ENCODE data around the gene CHMP1B.
"Not testable (repeated sequence)": the region's sequence is repeated elsewhere in the genome, so short reads cannot be mapped to it uniquely, and the experiment has no call there.

The CHMP1B gene

GRCh38 chr18:11889284-11889683 lies 38.1 kb downstream of the CHMP1B start:
- Histone ChIP-seq H3K9me2 (replicated peaks; ENCODE audit: low read depth, low read length) (no peaks in the 10 kb centered on the region), H2AFZ (ENCODE audit: low read length) (no peak overlapping the region), H3K36me3 (ENCODE audit: insufficient read depth, low read length) (no peaks in the 10 kb centered on the region; the same call in 1 of the 2 replicates), H3K79me2 (ENCODE audit: insufficient read depth, low read length) (no peaks in the 10 kb centered on the region), H3K9me3 (ENCODE audit: insufficient read depth, low read depth, low read length) (no peaks in the 10 kb centered on the region), H4K20me1 (ENCODE audit: insufficient read depth, low read length, poor library complexity, severe bottlenecking) (no peaks in the 10 kb centered on the region), H3F3A (ENCODE audit: low read depth) (no peaks in the 10 kb centered on the region), H3K9ac (ENCODE audit: low read depth, low read length, poor library complexity, severe bottlenecking) (no peak overlapping the region), H3K27me3 (ENCODE audit: insufficient read depth, low read length, poor library complexity, severe bottlenecking) (no peaks in the 10 kb centered on the region), H3K4me2 (ENCODE audit: low read depth, low read length, poor library complexity, severe bottlenecking) (no peak overlapping the region), H3K4me3 (ENCODE audit: low read length, poor library complexity, severe bottlenecking) (no peak overlapping the region), H3K4me1 (ENCODE audit: insufficient read depth, low read length, poor library complexity, severe bottlenecking) (no peaks in the 10 kb centered on the region)
- TF ChIP-seq, protein P1, sequence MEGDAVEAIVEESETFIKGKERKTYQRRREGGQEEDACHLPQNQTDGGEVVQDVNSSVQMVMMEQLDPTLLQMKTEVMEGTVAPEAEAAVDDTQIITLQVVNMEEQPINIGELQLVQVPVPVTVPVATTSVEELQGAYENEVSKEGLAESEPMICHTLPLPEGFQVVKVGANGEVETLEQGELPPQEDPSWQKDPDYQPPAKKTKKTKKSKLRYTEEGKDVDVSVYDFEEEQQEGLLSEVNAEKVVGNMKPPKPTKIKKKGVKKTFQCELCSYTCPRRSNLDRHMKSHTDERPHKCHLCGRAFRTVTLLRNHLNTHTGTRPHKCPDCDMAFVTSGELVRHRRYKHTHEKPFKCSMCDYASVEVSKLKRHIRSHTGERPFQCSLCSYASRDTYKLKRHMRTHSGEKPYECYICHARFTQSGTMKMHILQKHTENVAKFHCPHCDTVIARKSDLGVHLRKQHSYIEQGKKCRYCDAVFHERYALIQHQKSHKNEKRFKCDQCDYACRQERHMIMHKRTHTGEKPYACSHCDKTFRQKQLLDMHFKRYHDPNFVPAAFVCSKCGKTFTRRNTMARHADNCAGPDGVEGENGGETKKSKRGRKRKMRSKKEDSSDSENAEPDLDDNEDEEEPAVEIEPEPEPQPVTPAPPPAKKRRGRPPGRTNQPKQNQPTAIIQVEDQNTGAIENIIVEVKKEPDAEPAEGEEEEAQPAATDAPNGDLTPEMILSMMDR (conservative IDR thresholded peaks at IDR 0.05; ENCODE audit: low read length) = no peak
- TF ChIP-seq EZH2phosphoT487 (IDR thresholded peaks at IDR 0.05; ENCODE audit: borderline replicate concordance) = no peak

- no peaks in the 10 kb centered on the region for H3F3A ChIP-seq (ENCODE audit: low read depth)
- no peak overlapping the region for H2AFZ ChIP-seq (ENCODE audit: low read length)
- no peaks in the 10 kb centered on the region for H3K9me3 ChIP-seq (ENCODE audit: insufficient read depth, low read depth, low read length)
- H3K9me2 ChIP-seq (replicated peaks; ENCODE audit: low read depth, low read length) = no peaks in the 10 kb centered on the region
- no peaks in the 10 kb centered on the region for H4K20me1 ChIP-seq (ENCODE audit: insufficient read depth, low read length, poor library complexity, severe bottlenecking)
- no peaks in the 10 kb centered on the region for H3K79me2 ChIP-seq (ENCODE audit: insufficient read depth, low read length)
- no peaks in the 10 kb centered on the region for H3K4me1 ChIP-seq (ENCODE audit: insufficient read depth, low read length, poor library complexity, severe bottlenecking)
- no peak overlapping the region for H3K4me2 ChIP-seq (ENCODE audit: low read depth, low read length, poor library complexity, severe bottlenecking)
- no peaks in the 10 kb centered on the region; the same call in 1 of the 2 replicates for H3K36me3 ChIP-seq (ENCODE audit: insufficient read depth, low read length)
- no peaks in the 10 kb centered on the region for H3K27me3 ChIP-seq (ENCODE audit: insufficient read depth, low read length, poor library complexity, severe bottlenecking)
- H3K4me3 ChIP-seq (ENCODE audit: low read length, poor library complexity, severe bottlenecking) = no peak overlapping the region
- H3K9ac ChIP-seq (ENCODE audit: low read depth, low read length, poor library complexity, severe bottlenecking) = no peak overlapping the region
- TF ChIP-seq EZH2phosphoT487 (IDR thresholded peaks at IDR 0.05; ENCODE audit: borderline replicate concordance) = no peak
- TF ChIP-seq, protein P1 (conservative IDR thresholded peaks at IDR 0.05; ENCODE audit: low read length) = no peak
These were observed 40.5 kb downstream of the CHMP1B start for GRCh38 chr18:11891737-11892136.

- not testable (repeated sequence) for H3F3A ChIP-seq (ENCODE audit: low read depth); H3K36me3 ChIP-seq (ENCODE audit: insufficient read depth, low read length); H3K9ac ChIP-seq (ENCODE audit: low read depth, low read length, poor library complexity, severe bottlenecking); H3K4me3 ChIP-seq (ENCODE audit: low read length, poor library complexity, severe bottlenecking); H3K4me2 ChIP-seq (ENCODE audit: low read depth, low read length, poor library complexity, severe bottlenecking); H4K20me1 ChIP-seq (ENCODE audit: insufficient read depth, low read length, poor library complexity, severe bottlenecking); H3K79me2 ChIP-seq (ENCODE audit: insufficient read depth, low read length); H3K9me2 ChIP-seq (replicated peaks; ENCODE audit: low read depth, low read length); H3K4me1 ChIP-seq (ENCODE audit: insufficient read depth, low read length, poor library complexity, severe bottlenecking); H3K27me3 ChIP-seq (ENCODE audit: insufficient read depth, low read length, poor library complexity, severe bottlenecking); H3K9me3 ChIP-seq (ENCODE audit: insufficient read depth, low read depth, low read length); H2AFZ ChIP-seq (ENCODE audit: low read length)
These were observed 41.2 kb downstream of the CHMP1B start for GRCh38 chr18:11892438-11892837.

DNA sequence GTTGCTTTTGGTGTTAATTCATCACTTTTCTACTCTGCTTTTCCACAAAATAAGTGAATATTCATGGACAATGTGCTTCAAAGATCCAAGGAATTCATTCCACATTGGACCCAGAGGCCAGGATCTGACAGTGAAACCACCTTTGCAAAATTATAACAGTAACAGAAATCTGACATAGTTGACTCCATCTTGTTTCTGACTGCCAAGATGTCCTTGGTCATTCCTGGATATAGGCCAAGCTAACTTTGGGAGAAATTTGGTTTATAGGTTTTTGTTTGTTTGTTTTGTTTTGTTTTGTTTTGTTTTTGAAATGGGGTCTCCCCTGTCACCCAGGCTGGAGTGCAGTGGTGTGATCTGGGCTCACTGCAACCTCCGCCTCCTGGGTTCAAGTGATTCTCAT lies 46.6 kb downstream of the CHMP1B start:
- no peak overlapping the region for H2AFZ ChIP-seq (ENCODE audit: low read length)
- no peak overlapping the region for H3K4me2 ChIP-seq (ENCODE audit: low read depth, low read length, poor library complexity, severe bottlenecking)
- no peaks in the 10 kb centered on the region for H3K36me3 ChIP-seq (ENCODE audit: insufficient read depth, low read length)
- H4K20me1 ChIP-seq (ENCODE audit: insufficient read depth, low read length, poor library complexity, severe bottlenecking) = no peaks in the 10 kb centered on the region
- H3K79me2 ChIP-seq (ENCODE audit: insufficient read depth, low read length) = no peaks in the 10 kb centered on the region
- no peaks in the 10 kb centered on the region for H3F3A ChIP-seq (ENCODE audit: low read depth)
- H3K4me3 ChIP-seq (ENCODE audit: low read length, poor library complexity, severe bottlenecking) = no peak overlapping the region
- no peak for TF ChIP-seq EZH2phosphoT487 (IDR thresholded peaks at IDR 0.05; ENCODE audit: borderline replicate concordance)
- TF ChIP-seq, protein P1 (conservative IDR thresholded peaks at IDR 0.05; ENCODE audit: low read length) = no peak
- no peak overlapping the region for H3K9ac ChIP-seq (ENCODE audit: low read depth, low read length, poor library complexity, severe bottlenecking)
- H3K9me2 ChIP-seq (replicated peaks; ENCODE audit: low read depth, low read length) = no peaks in the 10 kb centered on the region
- H3K4me1 ChIP-seq (ENCODE audit: insufficient read depth, low read length, poor library complexity, severe bottlenecking) = peaks cover 5% of the 10 kb centered on the region
- H3K27me3 ChIP-seq (ENCODE audit: insufficient read depth, low read length, poor library complexity, severe bottlenecking) = no peaks in the 10 kb centered on the region
- no peaks in the 10 kb centered on the region for H3K9me3 ChIP-seq (ENCODE audit: insufficient read depth, low read depth, low read length)
